Endothelial cell of coronary artery (primary cell): ENCODE data around the gene PLA2G3. TPM values are rescaled to one million over a fixed set of nuclear protein-coding genes. Genes with fewer than 3 reads are reported as not detected.

Experiments
- total RNA-seq: library from RNA; depleted of rRNA; stranded (reverse); fragments of >200 nt; gene quantifications from 2 replicates; pipeline ENCODE4 v1.2.3, GENCODE V29; 2014

The PLA2G3 gene, protein sequence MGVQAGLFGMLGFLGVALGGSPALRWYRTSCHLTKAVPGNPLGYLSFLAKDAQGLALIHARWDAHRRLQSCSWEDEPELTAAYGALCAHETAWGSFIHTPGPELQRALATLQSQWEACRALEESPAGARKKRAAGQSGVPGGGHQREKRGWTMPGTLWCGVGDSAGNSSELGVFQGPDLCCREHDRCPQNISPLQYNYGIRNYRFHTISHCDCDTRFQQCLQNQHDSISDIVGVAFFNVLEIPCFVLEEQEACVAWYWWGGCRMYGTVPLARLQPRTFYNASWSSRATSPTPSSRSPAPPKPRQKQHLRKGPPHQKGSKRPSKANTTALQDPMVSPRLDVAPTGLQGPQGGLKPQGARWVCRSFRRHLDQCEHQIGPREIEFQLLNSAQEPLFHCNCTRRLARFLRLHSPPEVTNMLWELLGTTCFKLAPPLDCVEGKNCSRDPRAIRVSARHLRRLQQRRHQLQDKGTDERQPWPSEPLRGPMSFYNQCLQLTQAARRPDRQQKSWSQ
- total RNA-seq = not detected in 2 replicates

DNA sequence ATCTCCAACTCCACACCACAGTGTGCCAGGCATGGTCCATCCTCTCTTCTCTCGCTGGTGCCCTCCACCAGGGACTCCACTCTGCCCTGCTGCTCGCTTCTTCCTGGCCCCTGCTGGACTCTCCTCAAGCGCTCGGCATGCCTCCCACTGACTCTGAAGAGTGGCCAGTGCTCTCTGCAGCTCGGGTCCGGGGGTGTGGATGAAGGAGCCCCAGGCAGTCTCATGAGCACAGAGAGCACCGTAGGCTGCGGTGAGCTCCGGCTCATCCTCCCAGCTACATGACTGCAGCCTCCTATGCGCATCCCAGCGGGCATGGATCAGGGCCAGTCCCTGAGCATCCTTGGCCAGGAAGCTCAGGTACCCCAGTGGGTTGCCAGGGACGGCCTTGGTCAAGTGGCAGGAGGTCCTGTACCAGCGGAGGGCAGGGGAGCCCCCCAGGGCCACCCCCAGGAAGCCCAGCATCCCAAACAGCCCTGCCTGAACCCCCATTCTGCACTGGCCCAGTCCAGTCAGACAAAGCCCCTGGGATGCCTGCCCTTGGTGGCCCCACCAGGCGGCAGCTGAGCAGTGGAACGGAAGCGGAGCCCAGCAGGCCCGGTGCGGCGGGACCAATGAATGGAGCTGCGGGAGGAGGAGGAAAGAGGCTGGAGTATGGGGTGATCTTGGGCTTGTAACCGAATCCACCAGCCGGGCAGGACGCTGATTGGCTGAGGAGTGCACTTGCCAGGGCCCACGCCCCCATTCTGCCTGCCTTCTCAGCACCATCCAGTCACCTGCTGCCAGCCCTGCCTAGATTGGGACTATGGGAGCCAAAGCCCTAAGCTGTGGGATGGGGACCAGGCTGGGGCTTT, at the start of gene PLA2G3:
PLA2G3 (minus strand) TSS at position 643 of the 851 bp plus-strand sequence; CDS start at position 489, 154 bp downstream.

GRCh38 chr22:31122532-31123291, 17.6 kb downstream of the PLA2G3 start, which contains the start of gene INPP5J:
INPP5J (plus strand) TSS chr22:31122966; CDS start chr22:31123015, 49 bp downstream.

DNA sequence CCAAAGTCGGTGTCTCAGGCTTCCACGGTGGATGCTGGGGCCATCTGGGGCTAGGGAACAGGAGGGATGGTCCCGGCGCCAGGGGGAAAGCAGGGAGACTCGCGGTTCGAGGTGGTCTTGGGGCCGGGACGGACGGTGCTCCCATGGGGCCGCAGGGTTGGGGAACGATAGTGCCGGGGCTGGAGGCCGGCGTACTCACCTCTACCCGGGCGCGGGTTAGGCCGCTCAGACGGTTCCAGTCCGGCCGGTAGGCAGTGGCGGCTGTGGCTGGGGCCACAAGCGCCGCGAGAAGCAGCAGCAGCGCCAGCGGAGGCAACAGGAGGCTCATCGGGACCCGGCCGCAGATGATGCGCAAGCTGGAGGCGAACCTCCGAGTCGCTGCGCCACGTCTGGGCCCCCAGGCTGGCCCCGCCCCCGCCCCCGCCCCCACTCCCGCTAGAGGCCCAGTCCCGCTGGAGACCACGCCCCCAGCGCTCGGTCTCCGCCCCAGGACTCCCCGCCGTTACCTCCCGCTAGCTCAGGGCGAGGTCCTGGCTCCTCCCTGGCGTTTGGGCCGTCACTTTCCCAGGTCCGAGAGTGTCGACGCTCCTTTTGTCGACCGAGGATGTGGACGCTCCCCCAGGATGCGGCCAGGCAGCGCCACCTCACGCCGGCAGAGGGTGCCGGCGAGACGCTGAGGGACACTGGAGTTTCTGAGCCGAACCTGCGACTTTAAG, 33.0 kb downstream of the PLA2G3 start, which contains the start of gene SELENOM:
SELENOM (minus strand) TSS at position 391 of the 716 bp plus-strand sequence; CDS start at position 328, 63 bp downstream.

Other genes starting within 250 kb of the PLA2G3 start
- 13.1 and 18.4 TPM in 2 replicates for gene MORC2, start 171.7 kb downstream of the PLA2G3 start, total RNA-seq
- 26.4 and 34.4 TPM in 2 replicates for gene TUG1, start 171.2 kb downstream of the PLA2G3 start, total RNA-seq
- gene SMTN, start 59.2 kb downstream of the PLA2G3 start, total RNA-seq = 121 and 146 TPM in 2 replicates
- gene SELENOM, start 32.9 kb downstream of the PLA2G3 start, total RNA-seq = 38.3 and 46.0 TPM in 2 replicates
- gene INPP5J, start 17.5 kb downstream of the PLA2G3 start, total RNA-seq = 0.27 and 0.47 TPM in 2 replicates
- gene RNF185, start 19.7 kb upstream of the PLA2G3 start, total RNA-seq = 17.8 and 19.6 TPM in 2 replicates
- gene LIMK2, start 71.8 kb upstream of the PLA2G3 start, total RNA-seq = 62.1 and 91.3 TPM in 2 replicates
- 13.5 and 18.0 TPM in 2 replicates for gene PIK3IP1, start 152.0 kb upstream of the PLA2G3 start, total RNA-seq
- 15.0 and 17.7 TPM in 2 replicates for gene PATZ1, start 205.8 kb upstream of the PLA2G3 start, total RNA-seq